Activated CD4-positive, alpha-beta T cell treated with anti-CD3 and anti-CD28 coated beads, Interleukin-2, amount 10 ng/mL, durations not matched to agents 7 days and 5 days (primary cell): Measurements from ENCODE around the gene GBGT1. TPM values are rescaled to one million over a fixed set of nuclear protein-coding genes. Genes with fewer than 3 reads are reported as not detected.
A peak's percentile ranks its signal among the peaks of the same experiment; 100 is the strongest.

Experiments used
- CTCF ChIA-PET: fragments of 350-600 bp; sonication (Branson Sonifier 250); formaldehyde crosslinking; loops from one replicate; lab custom pipeline; 2021; ENCODE audit warnings: antibody characterized with exemption; lab: Charles Lee
- POLR2A ChIA-PET: fragments of 350-600 bp; sonication (Branson Sonifier 250); formaldehyde crosslinking; loops from one replicate; lab custom pipeline; 2021; ENCODE audit warnings: antibody characterized with exemption; lab: Charles Lee
- DNase-seq: peaks from one replicate; pipeline ENCODE4 v3.0.0-alpha.2; 2020
- H3K27ac Mint-ChIP-seq: one replicate; pipeline ENCODE4 v1.8.0; 2021; ENCODE audit warnings: mild to moderate bottlenecking, moderate library complexity, mixed read lengths
- H3K27me3 Mint-ChIP-seq: one replicate; pipeline ENCODE4 v1.8.0; 2021; ENCODE audit warnings: mixed read lengths
- H3K36me3 Mint-ChIP-seq: one replicate; pipeline ENCODE4 v1.8.0; 2021; ENCODE audit warnings: low read depth, mixed read lengths
- H3K4me1 Mint-ChIP-seq: one replicate; pipeline ENCODE4 v1.8.0; 2021; ENCODE audit warnings: mixed read lengths
- H3K4me3 Mint-ChIP-seq: one replicate; pipeline ENCODE4 v1.8.0; 2021; ENCODE audit warnings: mild to moderate bottlenecking, moderate library complexity, mixed read lengths
- H3K9me3 Mint-ChIP-seq: one replicate; pipeline ENCODE4 v1.8.0; 2021; ENCODE audit warnings: mixed read lengths
- total RNA-seq, 2 experiments: library from RNA; stranded (reverse); gene quantifications; one replicate each; pipeline ENCODE4 v1.2.3, GENCODE V29; 2021

The GBGT1 gene
- total RNA-seq, 2 experiments from 2014 or later: 2.4 to 2.7 TPM

GRCh38 chr9:133134388-133135145 is 29.1 kb downstream of the GBGT1 start:
- no peak for DNase-seq
- H3K4me3 Mint-ChIP-seq: no peak overlapping the region
- peaks cover 82% of the 10 kb centered on the region for H3K4me1 Mint-ChIP-seq
- no peaks in the 10 kb centered on the region for H3K9me3 Mint-ChIP-seq
- ChIA-PET POLR2A (interaction anchor here (2.1 kb wide), 1 partner anchor 10 kb away, joined by 6 read pairs; no protein-coding TSS in a partner anchor), CTCF (interaction anchor here (0.9 to 4.8 kb wide), 7 partner anchors 10 to 112 kb away, joined by 3 to 53 read pairs (median 9); no protein-coding TSS in a partner anchor)
- no peaks in the 10 kb centered on the region for H3K27me3 Mint-ChIP-seq
- H3K36me3 Mint-ChIP-seq: peaks cover 19% of the 10 kb centered on the region
- H3K27ac Mint-ChIP-seq: peak overlapping the region; percentile 100

GRCh38 chr9:133133681-133134387 is 29.9 kb downstream of the GBGT1 start:
- Mint-ChIP-seq H3K36me3 (peaks cover 22% of the 10 kb centered on the region), H3K4me3 (peak overlapping the region; percentile 61), H3K9me3 (no peaks in the 10 kb centered on the region), H3K27ac (peak overlapping the region; percentile 100), H3K4me1 (peaks cover 81% of the 10 kb centered on the region), H3K27me3 (no peaks in the 10 kb centered on the region)
- POLR2A ChIA-PET: interaction anchor here (2.1 kb wide), 1 partner anchor 10 kb away, joined by 6 read pairs; no protein-coding TSS in a partner anchor
- CTCF ChIA-PET: interaction anchor here (0.7 to 4.8 kb wide), 9 partner anchors 10 to 112 kb away, joined by 3 to 53 read pairs (median 5); no protein-coding TSS in a partner anchor
- peak; percentile 96 for DNase-seq

GRCh38 chr9:133132174-133132573 is 31.5 kb downstream of the GBGT1 start:
- DNase-seq: no peak
- Mint-ChIP-seq H3K27ac (peak overlapping the region; percentile 100), H3K27me3 (no peaks in the 10 kb centered on the region), H3K4me3 (no peak overlapping the region), H3K9me3 (no peaks in the 10 kb centered on the region), H3K4me1 (peaks cover 81% of the 10 kb centered on the region), H3K36me3 (peaks cover 26% of the 10 kb centered on the region)
- POLR2A ChIA-PET: no interaction called here
- CTCF ChIA-PET: interaction anchor here (1.7 to 4.8 kb wide), 5 partner anchors 9 to 26 kb away, joined by 3 to 53 read pairs (median 14); no protein-coding TSS in a partner anchor

- H3K9me3 Mint-ChIP-seq: no peaks in the 10 kb centered on the region
- peaks cover 24% of the 10 kb centered on the region for H3K36me3 Mint-ChIP-seq
- peak overlapping the region; percentile 36 for H3K4me3 Mint-ChIP-seq
- no peaks in the 10 kb centered on the region for H3K27me3 Mint-ChIP-seq
- H3K4me1 Mint-ChIP-seq: peaks cover 80% of the 10 kb centered on the region
- ChIA-PET POLR2A (no interaction called here), CTCF (interaction anchor here (0.7 to 3.4 kb wide), 4 partner anchors 13 to 109 kb away, joined by 3 to 20 read pairs (median 9); no protein-coding TSS in a partner anchor)
- peak overlapping the region; percentile 100 for H3K27ac Mint-ChIP-seq
- no peak for DNase-seq
These were observed 32.2 kb downstream of the GBGT1 start for GRCh38 chr9:133131506-133131905.

GRCh38 chr9:133130685-133131244 is 32.9 kb downstream of the GBGT1 start:
- Mint-ChIP-seq H3K4me1 (peaks cover 79% of the 10 kb centered on the region), H3K27ac (peak overlapping the region; percentile 100), H3K9me3 (no peaks in the 10 kb centered on the region), H3K27me3 (no peaks in the 10 kb centered on the region), H3K36me3 (peaks cover 24% of the 10 kb centered on the region), H3K4me3 (peak overlapping the region; percentile 83)
- ChIA-PET POLR2A (no interaction called here), CTCF (interaction anchor here (0.7 to 3.4 kb wide), 4 partner anchors 13 to 108 kb away, joined by 3 to 20 read pairs (median 4); no protein-coding TSS in a partner anchor)
- DNase-seq: peak; percentile 73

GRCh38 chr9:133129001-133129795 is 34.5 kb downstream of the GBGT1 start:
- no peaks in the 10 kb centered on the region for H3K9me3 Mint-ChIP-seq
- H3K27ac Mint-ChIP-seq: peak overlapping the region; percentile 74
- ChIA-PET CTCF (interaction anchor here (1.6 to 1.8 kb wide), 2 partner anchors 12 to 18 kb away, joined by 5 read pairs; no protein-coding TSS in a partner anchor), POLR2A (no interaction called here)
- peaks cover 75% of the 10 kb centered on the region for H3K4me1 Mint-ChIP-seq
- peaks cover 22% of the 10 kb centered on the region for H3K36me3 Mint-ChIP-seq
- H3K27me3 Mint-ChIP-seq: no peaks in the 10 kb centered on the region
- no peak for DNase-seq
- peak overlapping the region; percentile 83 for H3K4me3 Mint-ChIP-seq

GRCh38 chr9:133128152-133128551 is 35.6 kb downstream of the GBGT1 start:
- no peak for DNase-seq
- CTCF ChIA-PET: interaction anchor here (1.6 kb wide), 1 partner anchor 19 kb away, joined by 5 read pairs; no protein-coding TSS in a partner anchor
- peaks cover 19% of the 10 kb centered on the region for H3K36me3 Mint-ChIP-seq
- H3K4me3 Mint-ChIP-seq: peak overlapping the region; percentile 31
- peak overlapping the region; percentile 65 for H3K27ac Mint-ChIP-seq
- no peaks in the 10 kb centered on the region for H3K27me3 Mint-ChIP-seq
- POLR2A ChIA-PET: no interaction called here
- H3K4me1 Mint-ChIP-seq: peaks cover 75% of the 10 kb centered on the region
- H3K9me3 Mint-ChIP-seq: no peaks in the 10 kb centered on the region

GRCh38 chr9:133127340-133127981 is 36.3 kb downstream of the GBGT1 start:
- H3K27ac Mint-ChIP-seq: peak overlapping the region; percentile 65
- peaks cover 75% of the 10 kb centered on the region for H3K4me1 Mint-ChIP-seq
- H3K4me3 Mint-ChIP-seq: peak overlapping the region; percentile 31
- CTCF ChIA-PET: interaction anchor here (1.6 kb wide), 1 partner anchor 20 kb away, joined by 5 read pairs; no protein-coding TSS in a partner anchor
- H3K9me3 Mint-ChIP-seq: no peaks in the 10 kb centered on the region
- DNase-seq: no peak
- POLR2A ChIA-PET: no interaction called here
- H3K36me3 Mint-ChIP-seq: peaks cover 19% of the 10 kb centered on the region
- H3K27me3 Mint-ChIP-seq: no peaks in the 10 kb centered on the region

- Mint-ChIP-seq H3K4me1 (peaks cover 75% of the 10 kb centered on the region), H3K9me3 (no peaks in the 10 kb centered on the region), H3K27me3 (no peaks in the 10 kb centered on the region), H3K27ac (no peak overlapping the region), H3K36me3 (peaks cover 19% of the 10 kb centered on the region), H3K4me3 (no peak overlapping the region)
- DNase-seq: no peak
- POLR2A ChIA-PET: no interaction called here
- CTCF ChIA-PET: interaction anchor here (1.1 kb wide), 1 partner anchor 20 kb away, joined by 7 read pairs; no protein-coding TSS in a partner anchor
These were observed 36.9 kb downstream of the GBGT1 start for GRCh38 chr9:133126697-133127339.

GRCh38 chr9:133125941-133126696 is 37.6 kb downstream of the GBGT1 start:
- Mint-ChIP-seq H3K4me1 (peaks cover 73% of the 10 kb centered on the region), H3K27me3 (no peaks in the 10 kb centered on the region), H3K27ac (peak overlapping the region; percentile 72), H3K36me3 (peaks cover 17% of the 10 kb centered on the region), H3K4me3 (no peak overlapping the region), H3K9me3 (no peaks in the 10 kb centered on the region)
- ChIA-PET CTCF (interaction anchor here (1.1 to 1.3 kb wide), 2 partner anchors 18 to 21 kb away, joined by 6 to 7 read pairs; no protein-coding TSS in a partner anchor), POLR2A (no interaction called here)
- DNase-seq: no peak
